ENCODE results near the gene PDIK1L.

DNA sequence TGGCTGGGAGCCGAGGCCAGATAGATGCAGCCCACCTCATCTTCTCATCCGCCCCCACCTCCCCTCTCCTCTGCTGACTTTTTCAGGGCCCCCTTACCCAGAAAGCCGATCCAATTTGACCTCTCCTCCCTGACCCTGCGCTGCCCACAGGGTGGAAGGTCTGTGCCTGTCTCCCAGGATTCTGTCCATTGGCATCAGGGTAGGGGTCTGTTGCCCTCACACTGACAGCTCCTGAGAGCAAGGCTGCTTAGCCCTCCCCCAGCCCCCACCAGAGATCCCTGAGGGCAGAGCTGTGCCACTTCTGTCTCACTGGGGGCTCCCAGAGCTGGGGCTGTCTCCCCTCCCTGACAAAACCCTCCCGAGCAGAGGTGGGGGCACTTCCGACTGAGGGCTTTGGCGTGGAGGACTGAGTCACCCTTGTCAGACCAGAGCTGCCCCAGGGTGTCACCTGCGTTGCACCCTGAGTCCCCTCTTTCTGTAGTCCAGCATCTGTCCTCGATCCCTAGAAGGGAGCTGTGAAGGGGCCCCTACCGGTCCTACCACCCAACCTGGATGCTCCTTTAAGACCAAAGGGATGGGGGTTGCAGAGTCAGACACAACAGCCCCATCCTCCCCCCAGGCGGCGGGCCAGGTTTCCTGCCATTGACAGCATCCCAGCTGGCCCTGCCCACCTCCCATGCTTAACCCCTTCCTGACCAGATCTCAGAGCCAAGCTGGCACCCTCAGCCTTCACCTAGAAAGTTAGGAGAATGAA is 44.8 kb downstream of the PDIK1L start:
- TF ChIP-seq EZH2 (IDR thresholded peaks at IDR 0.05; ENCODE audit: borderline replicate concordance): no peak
- TF ChIP-seq, protein P1, sequence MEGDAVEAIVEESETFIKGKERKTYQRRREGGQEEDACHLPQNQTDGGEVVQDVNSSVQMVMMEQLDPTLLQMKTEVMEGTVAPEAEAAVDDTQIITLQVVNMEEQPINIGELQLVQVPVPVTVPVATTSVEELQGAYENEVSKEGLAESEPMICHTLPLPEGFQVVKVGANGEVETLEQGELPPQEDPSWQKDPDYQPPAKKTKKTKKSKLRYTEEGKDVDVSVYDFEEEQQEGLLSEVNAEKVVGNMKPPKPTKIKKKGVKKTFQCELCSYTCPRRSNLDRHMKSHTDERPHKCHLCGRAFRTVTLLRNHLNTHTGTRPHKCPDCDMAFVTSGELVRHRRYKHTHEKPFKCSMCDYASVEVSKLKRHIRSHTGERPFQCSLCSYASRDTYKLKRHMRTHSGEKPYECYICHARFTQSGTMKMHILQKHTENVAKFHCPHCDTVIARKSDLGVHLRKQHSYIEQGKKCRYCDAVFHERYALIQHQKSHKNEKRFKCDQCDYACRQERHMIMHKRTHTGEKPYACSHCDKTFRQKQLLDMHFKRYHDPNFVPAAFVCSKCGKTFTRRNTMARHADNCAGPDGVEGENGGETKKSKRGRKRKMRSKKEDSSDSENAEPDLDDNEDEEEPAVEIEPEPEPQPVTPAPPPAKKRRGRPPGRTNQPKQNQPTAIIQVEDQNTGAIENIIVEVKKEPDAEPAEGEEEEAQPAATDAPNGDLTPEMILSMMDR (IDR thresholded peaks at IDR 0.05; ENCODE audit: poor library complexity): no peak
